GM18526 (cell line): Measurements from ENCODE around the gene ABCC1.

Source experiments
- POLR2A ChIP-seq: IDR thresholded peaks from 3 replicates; pipeline ENCODE4 v1.6.1; 2011; ENCODE audit not compliant: insufficient read length; ENCODE audit errors: extremely low read depth

Gene ABCC1

DNA sequence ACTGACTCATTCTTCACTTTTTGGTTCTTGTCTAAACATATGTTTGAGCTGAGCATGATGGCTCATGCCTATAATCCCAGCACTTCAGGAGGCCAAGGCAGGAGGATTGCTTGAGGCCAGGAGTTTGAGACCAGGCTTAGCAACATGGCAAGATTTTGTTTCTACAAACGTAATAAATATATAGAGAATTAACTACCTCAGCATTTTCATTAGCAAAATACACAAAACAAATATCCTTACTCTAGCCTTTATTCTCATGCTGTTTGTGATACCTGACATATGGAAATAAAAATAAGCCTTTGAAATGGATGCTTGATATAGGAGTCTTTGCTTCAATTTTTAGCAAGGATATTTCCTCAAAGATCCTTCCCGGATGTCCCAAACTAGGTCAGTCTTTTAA is 132.8 kb downstream of the ABCC1 start:
- TF ChIP-seq POLR2A = no peak

DNA sequence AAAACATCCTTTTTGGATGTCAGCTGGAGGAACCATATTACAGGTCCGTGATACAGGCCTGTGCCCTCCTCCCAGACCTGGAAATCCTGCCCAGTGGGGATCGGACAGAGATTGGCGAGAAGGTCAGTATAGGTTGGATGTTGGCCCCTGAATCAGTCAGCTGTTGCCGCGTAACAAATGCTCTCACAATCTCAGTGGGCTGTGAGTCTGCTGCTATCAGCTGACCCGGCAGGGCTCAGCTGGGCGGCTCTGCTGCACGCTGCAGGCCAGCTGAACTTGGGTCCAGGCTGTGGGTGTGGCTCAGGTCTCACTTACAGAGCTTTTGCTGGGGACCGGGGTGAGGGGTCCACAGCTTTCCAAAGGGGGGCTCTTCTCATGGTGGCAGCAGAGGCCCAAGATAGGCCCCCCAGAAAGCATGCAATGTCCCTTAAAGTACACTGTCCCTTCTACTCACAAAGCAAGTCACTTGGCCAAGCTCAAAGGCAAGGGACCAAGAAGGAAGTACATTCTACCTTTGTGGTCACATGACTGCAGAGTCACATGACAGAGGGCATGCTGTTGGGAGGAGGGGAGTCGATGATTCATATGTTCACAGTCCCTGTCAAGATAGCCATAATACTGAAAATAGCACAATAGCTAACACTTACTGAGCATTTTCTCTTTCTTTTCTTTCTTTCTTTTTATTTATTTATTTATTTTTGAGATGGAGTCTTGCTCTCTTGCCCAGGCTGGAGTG is 134.2 kb downstream of the ABCC1 start:
- no peak for TF ChIP-seq POLR2A

GRCh38 chr16:16084874-16085273 is 135.5 kb downstream of the ABCC1 start:
- no peak for TF ChIP-seq POLR2A

DNA sequence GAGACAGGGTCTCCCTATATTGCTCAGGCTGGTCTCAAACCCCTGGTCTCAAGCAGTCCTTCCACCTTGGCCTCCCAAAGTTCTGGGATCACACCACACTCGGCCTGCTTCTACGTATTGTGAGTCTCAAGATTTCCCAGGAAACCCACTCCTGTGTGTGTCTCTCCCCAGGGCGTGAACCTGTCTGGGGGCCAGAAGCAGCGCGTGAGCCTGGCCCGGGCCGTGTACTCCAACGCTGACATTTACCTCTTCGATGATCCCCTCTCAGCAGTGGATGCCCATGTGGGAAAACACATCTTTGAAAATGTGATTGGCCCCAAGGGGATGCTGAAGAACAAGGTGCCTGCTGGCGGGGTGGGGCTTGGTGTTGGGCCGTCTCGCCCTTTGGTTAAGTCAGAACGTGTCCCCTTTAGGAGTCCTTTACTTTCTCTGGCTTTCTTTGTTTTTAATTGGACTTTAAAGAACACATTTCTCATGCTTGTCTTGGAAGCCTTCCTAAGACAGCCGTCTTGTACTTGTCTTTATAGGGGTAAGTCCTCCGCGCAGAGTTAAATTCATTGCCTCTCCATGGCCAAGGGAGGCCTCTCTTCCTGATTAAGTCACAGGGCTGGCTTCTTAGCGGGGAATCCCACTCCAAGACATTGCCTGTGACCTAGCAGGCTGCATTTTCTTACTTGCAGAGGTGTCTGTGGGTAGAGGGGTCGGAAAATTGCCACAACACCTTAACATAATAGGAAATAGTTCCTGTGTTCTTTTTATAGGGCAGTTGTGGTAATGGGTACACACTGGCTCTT is 137.4 kb downstream of the ABCC1 start:
- no peak for TF ChIP-seq POLR2A

- no peak for TF ChIP-seq POLR2A
These were observed 140.8 kb downstream of the ABCC1 start for GRCh38 chr16:16090238-16090637.

DNA sequence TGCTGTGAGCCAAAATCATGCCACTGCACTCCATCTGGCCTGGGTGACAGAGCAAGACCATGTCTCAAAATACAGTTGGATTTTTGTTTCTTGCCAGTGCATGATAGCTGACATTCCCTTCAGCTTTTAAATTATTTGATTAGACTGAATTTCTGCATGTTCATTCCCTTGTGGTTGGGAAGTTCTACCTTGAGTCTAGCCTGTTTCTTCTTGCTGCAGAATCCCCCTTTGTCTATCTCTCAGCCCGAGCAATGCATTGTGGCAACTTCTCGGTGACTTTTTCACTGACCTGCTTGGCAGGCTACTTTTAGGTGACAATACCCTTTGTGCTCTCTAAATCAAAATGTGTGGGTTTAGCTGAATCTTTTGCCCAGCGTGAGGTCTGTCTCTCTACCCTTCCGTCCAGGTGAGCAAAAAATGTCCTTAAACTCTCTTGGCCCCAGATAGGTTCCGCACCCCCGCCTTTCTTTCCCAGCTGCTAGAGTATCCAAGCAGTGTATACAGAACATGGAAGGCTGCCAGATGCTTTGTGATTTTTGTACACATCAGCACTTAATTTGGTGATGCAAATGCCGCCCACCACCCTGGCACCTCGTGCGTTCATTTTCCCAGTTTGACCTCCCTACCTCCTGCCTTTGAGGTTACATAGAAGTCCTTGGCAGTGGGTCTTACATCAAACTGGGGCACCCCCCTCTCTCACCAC is 143.7 kb downstream of the ABCC1 start:
- no peak for TF ChIP-seq POLR2A

DNA sequence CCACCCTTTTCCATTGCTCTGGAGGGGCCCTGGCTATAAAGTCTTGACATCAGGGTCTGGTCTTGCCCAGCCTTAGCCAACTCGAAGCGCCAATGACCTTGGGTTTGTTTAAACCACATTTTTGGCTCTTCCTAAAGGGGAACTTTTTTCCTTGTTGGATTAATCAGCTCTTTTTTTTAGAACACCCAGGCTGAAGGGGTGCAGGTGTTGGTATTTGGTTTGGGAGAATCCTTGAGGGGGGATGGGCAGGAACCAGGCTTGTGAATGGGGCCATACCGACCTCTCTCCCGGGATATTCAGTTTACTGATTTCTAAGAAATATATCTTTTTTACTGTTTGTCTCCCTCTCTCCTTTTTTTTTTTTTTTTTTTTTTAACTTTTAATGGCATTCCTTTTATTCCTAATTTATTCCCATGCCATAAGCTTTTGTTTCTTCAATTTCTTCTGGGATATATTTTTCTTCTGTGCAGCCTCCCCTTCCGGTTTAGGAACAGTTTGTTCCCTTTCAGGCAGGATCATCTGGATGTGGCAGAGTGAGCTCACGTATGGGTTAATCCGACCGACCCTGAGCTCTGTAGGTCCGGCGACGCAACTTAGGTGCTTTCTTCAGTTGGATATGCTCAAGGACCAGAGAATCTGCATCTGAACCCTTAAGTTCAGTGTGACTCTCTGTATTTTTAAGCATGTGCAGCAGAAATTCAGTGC is 144.4 kb downstream of the ABCC1 start:
- no peak for TF ChIP-seq POLR2A

DNA sequence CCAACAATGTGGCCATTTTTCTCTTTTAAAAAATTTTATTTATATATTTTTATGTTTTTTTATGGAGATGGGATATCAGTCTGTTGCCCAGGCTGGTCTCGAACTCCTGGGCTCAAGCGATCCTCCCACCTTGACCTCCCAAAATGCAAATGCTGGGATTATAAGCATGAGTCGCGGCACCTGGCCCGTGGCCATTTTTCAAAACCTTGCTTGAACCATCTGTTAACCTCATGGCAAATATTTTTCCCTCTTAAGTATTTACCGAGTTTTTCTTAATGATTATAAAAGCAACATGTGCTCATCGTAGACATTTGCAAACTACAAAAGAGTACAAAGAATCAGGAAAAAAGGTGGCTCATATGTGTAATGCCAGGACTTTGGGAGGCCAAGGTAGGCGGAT is 146.2 kb downstream of the ABCC1 start:
- TF ChIP-seq POLR2A = no peak

DNA sequence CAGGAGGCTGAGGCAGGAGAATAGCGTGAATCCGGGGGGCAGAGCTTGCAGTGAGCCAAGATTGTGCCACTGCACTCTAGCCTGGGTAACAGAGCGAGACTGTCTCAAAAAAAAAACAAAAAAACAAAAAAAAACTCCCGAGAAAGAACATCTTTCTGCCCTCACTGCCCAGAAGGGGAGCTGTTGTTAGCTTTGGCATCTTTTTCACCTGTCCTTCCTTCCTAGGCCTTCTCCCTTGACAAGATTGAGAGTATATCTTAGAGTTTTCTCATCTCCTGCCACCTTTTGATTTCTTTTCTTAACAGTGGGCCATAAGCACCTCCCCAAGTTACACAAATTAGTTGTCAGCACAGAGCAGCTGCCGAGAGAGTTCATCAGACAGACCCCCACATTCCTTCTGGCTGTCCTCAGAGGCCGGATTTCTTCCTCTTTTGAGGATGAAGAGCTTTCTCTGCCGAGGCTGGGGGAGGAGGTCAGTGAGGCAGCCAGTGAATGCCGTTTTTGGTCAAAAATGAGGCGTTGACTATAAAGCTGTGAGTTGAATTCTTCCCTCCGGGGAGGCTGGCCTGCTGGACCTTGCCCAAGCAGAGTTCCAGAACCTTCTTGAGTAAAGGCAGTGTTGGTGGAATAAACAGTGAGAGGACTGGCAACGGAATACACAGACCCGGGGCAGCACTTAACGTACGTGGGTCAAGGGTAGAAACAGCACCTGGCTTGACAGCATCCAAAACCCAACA is 146.9 kb downstream of the ABCC1 start:
- TF ChIP-seq POLR2A = no peak

GRCh38 chr16:16096858-16097213 is 147.4 kb downstream of the ABCC1 start:
- TF ChIP-seq POLR2A = no peak

DNA sequence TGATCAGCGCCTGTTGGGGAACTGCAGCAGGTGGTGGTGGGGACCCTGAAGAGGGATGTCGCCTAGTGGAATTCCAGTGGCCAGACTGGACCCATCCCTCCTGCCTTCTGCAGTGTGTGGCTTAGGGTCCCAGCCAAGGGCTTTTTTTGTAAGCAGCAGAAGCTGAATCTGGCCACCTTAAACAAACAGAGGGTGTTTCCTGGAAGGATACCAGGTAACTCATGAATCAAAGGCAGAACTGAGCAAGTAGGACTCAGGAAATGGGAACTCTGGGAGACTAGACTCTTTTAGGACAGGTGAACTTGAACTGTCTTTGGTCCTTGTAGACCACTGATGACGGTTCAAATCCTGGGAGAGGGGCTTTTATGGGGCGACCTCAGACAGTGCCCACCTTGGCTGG is 149.9 kb downstream of the ABCC1 start:
- TF ChIP-seq POLR2A = no peak

GRCh38 chr16:16100631-16101030 is 151.2 kb downstream of the ABCC1 start:
- no peak for TF ChIP-seq POLR2A

DNA sequence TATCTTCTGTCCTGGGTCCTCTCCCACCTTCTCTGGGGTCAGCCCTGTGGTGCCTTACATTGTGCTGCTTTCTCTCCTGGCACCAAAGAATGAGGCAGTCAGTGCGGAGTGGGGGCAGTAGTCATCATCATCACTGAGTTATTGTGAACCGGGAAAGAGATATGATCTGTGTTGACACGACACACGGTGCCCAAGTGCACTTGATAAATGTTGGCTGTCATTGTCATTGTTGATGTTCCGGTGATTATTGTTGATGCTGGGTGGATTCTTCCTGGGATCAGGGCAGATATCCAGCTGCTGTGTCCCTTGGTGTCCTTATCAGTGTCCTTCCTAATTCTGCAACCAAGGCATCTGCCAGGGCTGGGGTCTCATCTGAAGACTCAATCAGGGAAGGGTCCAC is 152.2 kb downstream of the ABCC1 start:
- TF ChIP-seq POLR2A = no peak

- TF ChIP-seq POLR2A = no peak
These were observed 153.3 kb downstream of the ABCC1 start for GRCh38 chr16:16102738-16103137.

DNA sequence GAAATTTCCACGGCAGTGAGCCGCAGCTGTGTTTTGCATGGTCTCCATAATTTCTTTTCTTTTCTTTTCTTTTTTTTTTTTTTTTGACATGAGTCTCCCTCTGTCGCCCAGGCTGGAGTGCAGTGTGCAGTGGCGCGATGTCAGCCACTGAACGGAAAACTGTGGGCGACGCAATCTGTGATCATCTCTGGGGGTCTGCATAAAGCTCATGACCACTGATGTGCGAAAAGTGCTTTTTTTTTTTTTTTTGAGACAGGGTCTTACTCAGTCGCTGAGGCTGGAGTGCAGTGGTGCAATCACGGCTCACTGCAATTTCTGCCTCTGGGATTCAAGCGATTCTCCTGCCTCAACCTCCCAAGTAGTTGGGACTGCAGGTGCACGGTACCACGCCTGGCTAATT is 156.2 kb downstream of the ABCC1 start:
- no peak for TF ChIP-seq POLR2A

- TF ChIP-seq POLR2A = no peak
These were observed 157.1 kb downstream of the ABCC1 start for GRCh38 chr16:16106466-16106865.
